Retina (tissue), 1 donor: ENCODE measurements around the gene KIN.
"Not testable (repeated sequence)": the region's sequence is repeated elsewhere in the genome, so short reads cannot be mapped to it uniquely, and the experiment has no call there.

Experiments
- DNase-seq: peaks from one replicate; pipeline ENCODE4 v3.0.0-alpha.2; 2016

The KIN gene

GRCh38 chr10:7787857-7788638 is at the start of gene KIN, which contains the start of gene ATP5F1C:
TSS of gene KIN (minus strand) at chr10:7787993. CDS start at chr10:7787933, 60 bp downstream.
TSS of gene ATP5F1C (plus strand) at chr10:7788177. CDS start at chr10:7788208, 31 bp downstream.
- DNase-seq = peak; percentile 97

- no peak for DNase-seq
Measured at GRCh38 chr10:7836571-7836970, 48.8 kb upstream of the KIN start.

GRCh38 chr10:7834262-7834661 is 46.5 kb upstream of the KIN start:
- DNase-seq = no peak

GRCh38 chr10:7833210-7833609 is 45.4 kb upstream of the KIN start:
- DNase-seq = no peak

- no peak for DNase-seq
Measured at GRCh38 chr10:7832060-7832459, 44.3 kb upstream of the KIN start.

- no peak for DNase-seq
Measured at GRCh38 chr10:7829289-7829834, 41.6 kb upstream of the KIN start.

- DNase-seq = no peak
Measured at GRCh38 chr10:7826971-7827370, 39.2 kb upstream of the KIN start.

- DNase-seq = no peak
Measured at GRCh38 chr10:7824251-7824650, 36.5 kb upstream of the KIN start.

- DNase-seq = no peak
Measured at GRCh38 chr10:7819121-7819460, 31.3 kb upstream of the KIN start.

GRCh38 chr10:7818295-7819120 is 30.7 kb upstream of the KIN start, which contains the start of gene TAF3:
TSS of gene TAF3 (plus strand) at chr10:7818505. CDS start at chr10:7818710, 205 bp downstream.
- peak; percentile 95 for DNase-seq

GRCh38 chr10:7817984-7818294 is 30.1 kb upstream of the KIN start:
- DNase-seq = no peak

- DNase-seq = no peak
Measured at GRCh38 chr10:7817576-7817975, 29.8 kb upstream of the KIN start.

GRCh38 chr10:7813481-7813880 is 25.7 kb upstream of the KIN start:
- DNase-seq = no peak

GRCh38 chr10:7811743-7812142 is 23.9 kb upstream of the KIN start:
- not testable (repeated sequence) for DNase-seq

- DNase-seq = no peak
Measured at GRCh38 chr10:7811000-7811399, 23.2 kb upstream of the KIN start.

GRCh38 chr10:7810443-7810842 is 22.6 kb upstream of the KIN start:
- DNase-seq = no peak

GRCh38 chr10:7808686-7809267 is 21.0 kb upstream of the KIN start:
- no peak for DNase-seq

- no peak for DNase-seq
Measured at GRCh38 chr10:7804741-7805140, 16.9 kb upstream of the KIN start.

- DNase-seq = no peak
Measured at GRCh38 chr10:7804216-7804615, 16.4 kb upstream of the KIN start.

- no peak for DNase-seq
Measured at GRCh38 chr10:7802606-7803005, 14.8 kb upstream of the KIN start.

GRCh38 chr10:7797582-7797981 is 9.8 kb upstream of the KIN start:
- no peak for DNase-seq

- DNase-seq = no peak
Measured at GRCh38 chr10:7795605-7796004, 7.8 kb upstream of the KIN start.

- DNase-seq = no peak
Measured at GRCh38 chr10:7794251-7795026, 6.6 kb upstream of the KIN start.
